SKM-1 treated with dmso at 0.1 percent for 144 hours (cell line): ENCODE data around the gene ZNF532.
"Not testable (repeated sequence)": the region's sequence is repeated elsewhere in the genome, so short reads cannot be mapped to it uniquely, and the experiment has no call there.

Source experiments
- DNase-seq: peaks from one replicate; lab custom pipeline; 2025; ENCODE audit not compliant: unreplicated experiment; lab: John Stamatoyannopoulos, UW

Gene ZNF532, protein sequence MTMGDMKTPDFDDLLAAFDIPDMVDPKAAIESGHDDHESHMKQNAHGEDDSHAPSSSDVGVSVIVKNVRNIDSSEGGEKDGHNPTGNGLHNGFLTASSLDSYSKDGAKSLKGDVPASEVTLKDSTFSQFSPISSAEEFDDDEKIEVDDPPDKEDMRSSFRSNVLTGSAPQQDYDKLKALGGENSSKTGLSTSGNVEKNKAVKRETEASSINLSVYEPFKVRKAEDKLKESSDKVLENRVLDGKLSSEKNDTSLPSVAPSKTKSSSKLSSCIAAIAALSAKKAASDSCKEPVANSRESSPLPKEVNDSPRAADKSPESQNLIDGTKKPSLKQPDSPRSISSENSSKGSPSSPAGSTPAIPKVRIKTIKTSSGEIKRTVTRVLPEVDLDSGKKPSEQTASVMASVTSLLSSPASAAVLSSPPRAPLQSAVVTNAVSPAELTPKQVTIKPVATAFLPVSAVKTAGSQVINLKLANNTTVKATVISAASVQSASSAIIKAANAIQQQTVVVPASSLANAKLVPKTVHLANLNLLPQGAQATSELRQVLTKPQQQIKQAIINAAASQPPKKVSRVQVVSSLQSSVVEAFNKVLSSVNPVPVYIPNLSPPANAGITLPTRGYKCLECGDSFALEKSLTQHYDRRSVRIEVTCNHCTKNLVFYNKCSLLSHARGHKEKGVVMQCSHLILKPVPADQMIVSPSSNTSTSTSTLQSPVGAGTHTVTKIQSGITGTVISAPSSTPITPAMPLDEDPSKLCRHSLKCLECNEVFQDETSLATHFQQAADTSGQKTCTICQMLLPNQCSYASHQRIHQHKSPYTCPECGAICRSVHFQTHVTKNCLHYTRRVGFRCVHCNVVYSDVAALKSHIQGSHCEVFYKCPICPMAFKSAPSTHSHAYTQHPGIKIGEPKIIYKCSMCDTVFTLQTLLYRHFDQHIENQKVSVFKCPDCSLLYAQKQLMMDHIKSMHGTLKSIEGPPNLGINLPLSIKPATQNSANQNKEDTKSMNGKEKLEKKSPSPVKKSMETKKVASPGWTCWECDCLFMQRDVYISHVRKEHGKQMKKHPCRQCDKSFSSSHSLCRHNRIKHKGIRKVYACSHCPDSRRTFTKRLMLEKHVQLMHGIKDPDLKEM (N-terminal part only)

GRCh38 chr18:58864146-58865032 is at the start of gene ZNF532:
Gene ZNF532 (plus strand): TSS chr18:58864877. CDS start in a region left out here.
- no peak for DNase-seq

- DNase-seq: no peak
Observed at GRCh38 chr18:58819051-58819450, 45.6 kb upstream of the ZNF532 start.

- no peak for DNase-seq
Observed at GRCh38 chr18:58820251-58820650, 44.4 kb upstream of the ZNF532 start.

DNA sequence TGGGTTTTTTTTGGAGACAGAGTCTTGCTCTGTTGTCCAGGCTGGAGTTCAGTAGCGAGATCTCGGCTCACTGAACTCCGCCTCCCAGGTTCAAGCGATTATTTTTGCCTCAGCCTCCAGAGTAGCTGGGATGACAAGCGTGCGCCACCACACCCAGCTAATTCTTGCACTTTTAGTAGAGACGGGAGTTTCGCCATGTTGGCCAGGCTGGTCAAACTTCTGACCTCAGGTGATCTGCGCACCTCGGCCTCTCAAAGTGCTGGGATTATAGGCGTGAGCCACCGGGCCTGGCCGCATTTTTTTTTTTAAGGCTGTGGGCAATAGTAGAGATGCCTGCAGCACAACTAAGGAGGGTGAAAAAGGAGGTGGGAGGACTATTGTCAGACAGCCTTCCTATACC is 41.7 kb upstream of the ZNF532 start:
- DNase-seq: no peak

DNA sequence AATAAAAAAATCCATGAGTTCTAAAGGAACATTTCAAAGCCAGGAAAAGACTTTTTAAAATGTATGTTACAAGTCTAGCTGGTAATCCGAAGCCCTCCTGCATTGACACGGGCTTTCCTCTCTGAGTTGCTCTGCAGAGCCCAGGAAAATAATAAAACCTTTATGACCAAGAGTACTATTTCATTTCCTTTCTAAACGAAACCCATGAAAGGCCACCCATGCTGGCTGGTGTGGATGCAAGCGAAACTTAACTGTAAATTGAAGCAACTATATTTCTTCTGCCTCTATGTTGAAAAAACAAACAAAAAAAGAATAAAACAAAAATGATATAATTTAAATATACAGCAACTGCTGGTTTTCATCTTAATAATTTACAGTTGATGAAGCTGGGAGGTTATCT is 41.3 kb upstream of the ZNF532 start:
- DNase-seq: no peak

- not testable (repeated sequence) for DNase-seq
Observed at GRCh38 chr18:58826926-58827325, 37.8 kb upstream of the ZNF532 start.

- no peak for DNase-seq
Observed at GRCh38 chr18:58827428-58827827, 37.2 kb upstream of the ZNF532 start.

- no peak for DNase-seq
Observed at GRCh38 chr18:58827886-58828285, 36.8 kb upstream of the ZNF532 start.

DNA sequence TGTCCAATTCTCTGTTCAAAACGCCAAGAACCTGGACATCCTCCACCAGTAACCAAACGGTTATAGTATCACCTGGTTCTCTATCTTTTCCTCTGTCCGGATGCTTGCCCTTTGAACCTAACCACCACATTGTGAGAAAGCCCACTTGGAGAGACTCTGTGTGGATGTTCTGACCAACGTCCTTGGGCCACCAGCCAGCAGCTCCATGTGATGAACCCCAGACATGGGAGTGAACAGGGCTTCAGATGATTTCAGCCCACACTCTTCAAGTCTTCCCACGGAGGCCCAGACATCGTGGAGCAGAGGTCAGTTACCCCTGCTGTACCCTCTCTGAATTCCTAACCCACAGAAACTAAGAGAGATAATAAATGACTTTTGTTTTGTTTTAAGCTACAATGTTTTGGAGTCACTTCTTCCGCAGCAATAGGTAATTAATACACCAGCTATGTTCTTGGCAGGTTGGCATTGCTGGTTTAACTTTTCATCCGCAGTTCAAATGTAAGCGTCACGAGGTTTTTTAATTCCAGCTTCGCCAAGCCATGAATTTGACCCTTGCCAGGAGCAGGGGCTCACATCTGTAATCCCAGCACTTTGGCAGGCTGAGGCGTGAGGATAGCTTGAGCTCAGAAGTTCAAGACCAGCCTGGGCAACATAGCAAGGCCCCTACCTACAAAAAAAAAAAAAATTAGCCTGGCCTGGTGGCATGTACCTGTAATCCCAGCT is 36.1 kb upstream of the ZNF532 start:
- no peak for DNase-seq

DNA sequence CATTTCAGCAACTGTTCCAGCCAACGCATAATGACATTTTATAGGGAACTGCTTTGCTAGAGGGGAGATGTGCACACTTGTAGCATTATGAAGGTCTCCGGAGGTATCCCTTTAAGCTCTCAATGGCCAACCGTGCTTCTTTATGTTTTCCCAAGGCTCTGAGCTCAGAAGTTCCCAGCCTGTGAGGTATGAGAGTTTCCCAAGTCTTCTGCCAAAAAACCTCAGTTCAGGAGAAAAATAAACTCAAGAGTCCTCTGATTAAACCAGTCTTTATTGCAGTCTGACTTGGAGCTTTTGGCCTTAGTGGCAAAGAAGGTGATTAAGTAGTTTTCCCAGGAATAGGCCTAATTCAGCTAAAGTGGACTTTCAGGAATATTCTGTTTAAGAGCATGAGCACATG is 35.4 kb upstream of the ZNF532 start:
- no peak for DNase-seq

GRCh38 chr18:58829886-58830285 is 34.8 kb upstream of the ZNF532 start:
- DNase-seq: not testable (repeated sequence)

DNA sequence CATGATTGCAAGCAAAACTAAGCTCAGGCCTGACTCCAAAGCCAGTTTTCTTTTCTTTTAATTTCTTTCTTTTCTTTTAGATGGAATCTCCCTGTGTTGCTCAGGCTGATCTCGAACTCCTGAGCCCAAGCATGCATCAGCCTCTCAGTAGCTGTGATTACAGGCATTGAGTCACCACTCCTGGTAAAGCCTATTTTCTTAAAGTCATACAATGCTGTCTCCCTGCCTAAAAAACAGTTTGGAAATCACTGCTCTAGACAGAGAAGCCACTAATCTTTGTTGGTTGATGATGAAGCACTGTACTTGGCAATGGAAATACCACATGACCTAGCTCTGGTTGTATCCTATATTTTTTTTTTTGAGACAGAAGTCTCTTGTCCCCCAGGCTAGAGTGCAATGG is 33.1 kb upstream of the ZNF532 start:
- no peak for DNase-seq

GRCh38 chr18:58838165-58838860 is 26.4 kb upstream of the ZNF532 start:
- no peak for DNase-seq

GRCh38 chr18:58838946-58839345 is 25.7 kb upstream of the ZNF532 start:
- DNase-seq: no peak

- DNase-seq: no peak
Observed at GRCh38 chr18:58842978-58843687, 21.5 kb upstream of the ZNF532 start.

GRCh38 chr18:58843688-58844035 is 21.0 kb upstream of the ZNF532 start:
- DNase-seq: no peak

GRCh38 chr18:58844871-58845270 is 19.8 kb upstream of the ZNF532 start:
- no peak for DNase-seq

- no peak for DNase-seq
Observed at GRCh38 chr18:58845928-58846724, 18.6 kb upstream of the ZNF532 start.
